MM.1S (cell line): ENCODE data around the gene BUD23.
A peak's percentile ranks its signal among the peaks of the same experiment; 100 is the strongest.

Experiments used
- CTCF ChIP-seq: fragments of 300-600 bp; sonication (generic); IDR thresholded peaks from 2 replicates; pipeline ENCODE4 v1.5.1; 2016; ENCODE audit warnings: antibody characterized with exemption, low read length, mixed read lengths
- EZH2 ChIP-seq: fragments of 300-600 bp; sonication (generic); optimal IDR thresholded peaks from 2 replicates; pipeline ENCODE3; 2017; ENCODE audit warnings: low read depth, mild to moderate bottlenecking, antibody characterized with exemption, low read length, mixed read lengths

- TF ChIP-seq CTCF (peak; percentile 49), EZH2 (no peak)
Observed at GRCh38 chr7:73701357-73701995, 18.1 kb downstream of the BUD23 start.
